GM18505 (cell line): ENCODE data around the gene USP17L29.
"Not testable (repeated sequence)": the region's sequence is repeated elsewhere in the genome, so short reads cannot be mapped to it uniquely, and the experiment has no call there.

ENCODE experiments used
- ATAC-seq: cut with Tn5 transposase; IDR thresholded peaks from one replicate; pipeline ENCODE4 v1.9.1; 2021; ENCODE audit not compliant: unreplicated experiment
- POLR2A ChIP-seq: IDR thresholded peaks from 4 replicates; pipeline ENCODE4 v1.6.1; 2011; ENCODE audit warnings: borderline replicate concordance; ENCODE audit not compliant: insufficient read depth, insufficient read length; ENCODE audit errors: extremely low read depth

The USP17L29 gene

GRCh38 chr4:9353338-9353737, at the start of gene USP17L29:
USP17L29 (plus strand) TSS chr4:9353638; CDS start chr4:9353638, 0 bp downstream.
- not testable (repeated sequence) for ATAC-seq

DNA sequence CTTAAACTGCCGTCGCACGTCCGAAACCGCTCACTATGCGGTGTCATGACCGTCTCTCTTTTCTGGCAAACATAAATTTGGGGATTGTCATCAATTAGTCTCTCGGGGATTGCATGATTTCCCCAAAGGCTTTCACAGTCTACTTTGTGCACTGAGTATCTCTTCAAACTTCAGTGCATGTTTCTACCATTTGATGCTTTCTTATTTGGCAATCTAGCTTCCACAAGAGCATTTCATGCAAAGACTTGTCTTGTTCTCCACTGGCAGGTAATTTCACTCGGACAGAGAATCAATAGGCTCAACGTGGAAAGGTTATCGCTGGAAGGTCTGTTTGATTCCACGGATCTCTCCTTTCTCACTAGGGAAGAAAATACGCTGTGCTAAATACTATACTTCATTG, 29.2 kb upstream of the USP17L29 start:
- not testable (repeated sequence) for ATAC-seq

- not testable (repeated sequence) for ATAC-seq
Observed at GRCh38 chr4:9324865-9325264, 28.6 kb upstream of the USP17L29 start, which contains the start of gene USP17L24. USP17L24 (plus strand) TSS chr4:9325165; CDS start chr4:9325165, 0 bp downstream.

DNA sequence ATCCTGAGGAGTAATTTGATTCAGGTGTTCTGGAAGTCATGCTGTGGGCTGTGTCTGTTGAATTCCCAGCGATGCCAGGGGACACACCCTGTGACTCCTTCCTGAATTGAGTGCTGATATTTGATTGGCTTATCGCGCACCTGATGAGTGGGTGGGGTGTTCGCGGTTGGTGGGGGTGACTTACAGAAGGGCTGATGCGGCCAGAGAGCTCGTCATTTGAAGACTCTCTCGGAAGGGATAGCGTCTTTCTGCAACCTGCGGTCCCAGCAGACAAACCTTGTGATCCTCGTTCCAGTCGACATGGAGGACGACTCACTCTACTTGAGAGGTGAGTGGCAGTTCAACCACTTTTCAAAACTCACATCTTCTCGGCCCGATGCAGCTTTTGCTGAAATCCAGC, 23.8 kb upstream of the USP17L29 start, which contains the start of gene USP17L25:
TSS of gene USP17L25 (plus strand) at position 301 of the 400 bp plus-strand sequence. CDS start at position 301, 0 bp downstream.
- not testable (repeated sequence) for ATAC-seq

- ATAC-seq, result not testable (repeated sequence)
Observed at GRCh38 chr4:9334358-9334757, 19.1 kb upstream of the USP17L29 start, which contains the start of gene USP17L26. USP17L26 (plus strand) TSS chr4:9334658; CDS start chr4:9334658, 0 bp downstream.

DNA sequence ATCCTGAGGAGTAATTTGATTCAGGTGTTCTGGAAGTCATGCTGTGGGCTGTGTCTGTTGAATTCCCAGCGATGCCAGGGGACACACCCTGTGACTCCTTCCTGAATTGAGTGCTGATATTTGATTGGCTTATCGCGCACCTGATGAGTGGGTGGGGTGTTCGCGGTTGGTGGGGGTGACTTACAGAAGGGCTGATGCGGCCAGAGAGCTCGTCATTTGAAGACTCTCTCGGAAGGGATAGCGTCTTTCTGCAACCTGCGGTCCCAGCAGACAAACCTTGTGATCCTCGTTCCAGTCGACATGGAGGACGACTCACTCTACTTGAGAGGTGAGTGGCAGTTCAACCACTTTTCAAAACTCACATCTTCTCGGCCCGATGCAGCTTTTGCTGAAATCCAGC, 14.3 kb upstream of the USP17L29 start, which contains the start of gene USP17L5:
TSS of gene USP17L5 (plus strand) at position 301 of the 400 bp plus-strand sequence. CDS start at position 301, 0 bp downstream.
- not testable (repeated sequence) for ATAC-seq

- not testable (repeated sequence) for ATAC-seq
Observed at GRCh38 chr4:9343848-9344247, 9.6 kb upstream of the USP17L29 start, which contains the start of gene USP17L27. USP17L27 (plus strand) TSS chr4:9344148; CDS start chr4:9344148, 0 bp downstream.

DNA sequence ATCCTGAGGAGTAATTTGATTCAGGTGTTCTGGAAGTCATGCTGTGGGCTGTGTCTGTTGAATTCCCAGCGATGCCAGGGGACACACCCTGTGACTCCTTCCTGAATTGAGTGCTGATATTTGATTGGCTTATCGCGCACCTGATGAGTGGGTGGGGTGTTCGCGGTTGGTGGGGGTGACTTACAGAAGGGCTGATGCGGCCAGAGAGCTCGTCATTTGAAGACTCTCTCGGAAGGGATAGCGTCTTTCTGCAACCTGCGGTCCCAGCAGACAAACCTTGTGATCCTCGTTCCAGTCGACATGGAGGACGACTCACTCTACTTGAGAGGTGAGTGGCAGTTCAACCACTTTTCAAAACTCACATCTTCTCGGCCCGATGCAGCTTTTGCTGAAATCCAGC, 4.8 kb upstream of the USP17L29 start, which contains the start of gene USP17L28:
TSS of gene USP17L28 (plus strand) at position 301 of the 400 bp plus-strand sequence. CDS start at position 301, 0 bp downstream.
- ATAC-seq, result not testable (repeated sequence)

GRCh38 chr4:9350866-9351265, 2.6 kb upstream of the USP17L29 start:
- not testable (repeated sequence) for ATAC-seq

DNA sequence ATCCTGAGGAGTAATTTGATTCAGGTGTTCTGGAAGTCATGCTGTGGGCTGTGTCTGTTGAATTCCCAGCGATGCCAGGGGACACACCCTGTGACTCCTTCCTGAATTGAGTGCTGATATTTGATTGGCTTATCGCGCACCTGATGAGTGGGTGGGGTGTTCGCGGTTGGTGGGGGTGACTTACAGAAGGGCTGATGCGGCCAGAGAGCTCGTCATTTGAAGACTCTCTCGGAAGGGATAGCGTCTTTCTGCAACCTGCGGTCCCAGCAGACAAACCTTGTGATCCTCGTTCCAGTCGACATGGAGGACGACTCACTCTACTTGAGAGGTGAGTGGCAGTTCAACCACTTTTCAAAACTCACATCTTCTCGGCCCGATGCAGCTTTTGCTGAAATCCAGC, 9.4 kb downstream of the USP17L29 start, which contains the start of gene USP17L30:
TSS of gene USP17L30 (plus strand) at position 301 of the 400 bp plus-strand sequence. CDS start at position 301, 0 bp downstream.
- ATAC-seq, result not testable (repeated sequence)

DNA sequence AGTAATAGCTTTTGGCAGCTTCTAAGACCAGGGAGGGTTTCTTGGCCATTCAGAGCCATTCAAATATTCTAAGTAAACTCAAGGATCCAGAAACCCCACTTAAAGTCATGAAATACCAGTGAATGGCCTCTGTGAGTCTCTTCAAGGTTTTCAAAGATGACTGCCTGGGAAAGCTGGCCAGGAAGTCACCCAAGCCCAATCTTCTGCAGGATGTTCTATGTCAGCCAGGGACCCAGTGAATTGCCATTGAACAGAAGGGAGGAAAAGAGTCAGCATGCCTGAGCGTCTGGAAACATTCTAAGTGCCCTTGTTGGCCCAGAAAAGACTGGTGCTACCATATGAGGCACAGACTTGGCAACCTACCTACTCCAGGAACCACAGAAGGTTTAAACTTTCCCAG, 26.4 kb downstream of the USP17L29 start:
- not testable (repeated sequence) for ATAC-seq

- not testable (repeated sequence) for ATAC-seq
Observed at GRCh38 chr4:9381012-9381534, 27.6 kb downstream of the USP17L29 start.

DNA sequence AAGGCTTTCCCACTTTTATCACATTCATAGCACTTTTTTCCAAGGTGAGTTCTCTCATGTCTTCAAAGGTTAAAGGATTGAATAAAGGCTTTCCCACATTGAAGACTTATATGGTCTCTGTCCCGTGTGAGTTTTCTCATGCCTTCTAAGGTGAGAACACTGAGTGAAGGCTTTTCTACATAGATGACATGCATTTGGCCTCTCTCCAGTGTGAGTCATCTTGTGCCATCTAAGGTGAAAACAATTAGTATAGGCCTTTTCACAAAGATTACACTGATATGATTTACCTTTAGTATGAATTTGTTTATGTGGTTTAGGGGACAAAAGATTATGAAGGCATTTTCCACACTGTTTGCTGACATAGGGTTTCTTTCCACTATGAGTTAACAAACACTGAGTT, 30.7 kb downstream of the USP17L29 start:
- no peak for ATAC-seq
- TF ChIP-seq POLR2A, result no peak

GRCh38 chr4:9389001-9389400, 35.6 kb downstream of the USP17L29 start:
- not testable (repeated sequence) for ATAC-seq
